Activated CD4-positive, alpha-beta T cell treated with anti-CD3 and anti-CD28 coated beads, Interleukin-2, amount 50 U/mL, for 4 hours (primary cell): ENCODE data around the gene SORD.

ENCODE experiments used
- DNase-seq, 2 experiments: peaks; one replicate each; pipeline ENCODE4 v3.0.0-alpha.2; 2020

The SORD gene

GRCh38 chr15:45118131-45118588 is 95.2 kb downstream of the SORD start:
- DNase-seq, result peak; percentile 81

- no peak for DNase-seq
Observed at GRCh38 chr15:45118996-45119395, 96.0 kb downstream of the SORD start.

GRCh38 chr15:45120081-45120972 is 97.3 kb downstream of the SORD start:
- no peak for DNase-seq

- DNase-seq, result no peak
Observed at GRCh38 chr15:45121020-45121419, 98.0 kb downstream of the SORD start.

GRCh38 chr15:45121706-45122417 is 98.9 kb downstream of the SORD start:
- DNase-seq, result no peak

GRCh38 chr15:45122719-45123118 is 99.7 kb downstream of the SORD start:
- DNase-seq, result no peak

- DNase-seq, result no peak
Observed at GRCh38 chr15:45123397-45123796, 100.4 kb downstream of the SORD start.

- DNase-seq, result peak; percentile 41 to 45
Observed at GRCh38 chr15:45126535-45127158, 103.7 kb downstream of the SORD start.
